Left hindlimb (tissue), 1 donor: ENCODE results near the gene OR51S1.
"Not testable (repeated sequence)": the region's sequence is repeated elsewhere in the genome, so short reads cannot be mapped to it uniquely, and the experiment has no call there.

ENCODE experiments used
- DNase-seq: peaks from one replicate; pipeline ENCODE4 v3.0.0-alpha.2; 2018

OR51S1 gene

DNA sequence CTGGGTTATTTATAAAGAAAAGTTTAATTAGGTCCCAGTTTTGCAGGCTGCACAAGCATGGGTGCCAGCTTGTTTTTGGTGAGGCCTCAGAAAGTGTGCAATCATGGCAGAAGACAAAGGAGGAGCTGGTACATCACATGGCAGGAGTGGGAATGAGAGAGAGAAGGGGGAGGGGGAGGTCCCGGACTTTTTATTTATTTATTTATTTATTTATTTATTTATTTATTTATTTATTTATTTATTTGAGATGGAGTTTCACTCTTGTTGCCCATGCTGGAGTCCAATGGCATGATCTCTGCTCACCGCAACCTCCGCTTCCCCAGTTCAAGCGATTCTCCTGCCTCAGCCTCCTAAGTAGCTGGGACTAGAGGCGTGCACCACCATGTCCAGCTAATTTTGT lies 47.7 kb downstream of the OR51S1 start:
- DNase-seq = not testable (repeated sequence)

- no peak for DNase-seq
Observed at GRCh38 chr11:4798427-4799183, 50.4 kb downstream of the OR51S1 start.
